GM18507 (cell line): ENCODE data around the gene SEMA5A.

Experiments used
- DNase-seq: peaks from one replicate; pipeline ENCODE4 v3.0.0; 2011; ENCODE audit warnings: low read depth; ENCODE audit not compliant: insufficient read length; ENCODE audit errors: extremely low spot score
- FAIRE-seq: peaks from 2 replicates; lab custom pipeline; 2011; peaks lifted over from hg19 to GRCh38; lab: Jason Lieb, UNC

Gene SEMA5A

GRCh38 chr5:9124071-9124470, 421.8 kb downstream of the SEMA5A start:
- no peak for FAIRE-seq
- no peak for DNase-seq

DNA sequence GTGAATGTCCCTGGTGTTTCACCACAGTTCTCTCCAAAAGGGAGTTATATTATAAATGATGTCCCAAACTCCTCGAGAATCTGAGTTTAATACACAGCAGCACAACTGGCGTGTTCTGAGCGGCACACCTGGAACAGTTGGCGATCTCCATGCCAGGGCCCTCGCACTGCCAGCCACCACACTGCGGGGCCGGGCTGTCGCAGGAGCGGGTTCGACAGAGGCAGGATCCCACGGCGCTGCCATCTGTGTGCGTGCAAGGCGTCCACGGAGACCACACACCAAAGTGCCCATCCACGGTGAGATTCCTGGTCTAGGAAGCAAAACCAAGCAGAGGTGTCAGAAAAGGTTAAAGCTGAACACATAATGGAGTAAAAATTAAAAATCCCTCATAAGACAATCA, 423.3 kb downstream of the SEMA5A start:
- FAIRE-seq = no peak
- DNase-seq = no peak

DNA sequence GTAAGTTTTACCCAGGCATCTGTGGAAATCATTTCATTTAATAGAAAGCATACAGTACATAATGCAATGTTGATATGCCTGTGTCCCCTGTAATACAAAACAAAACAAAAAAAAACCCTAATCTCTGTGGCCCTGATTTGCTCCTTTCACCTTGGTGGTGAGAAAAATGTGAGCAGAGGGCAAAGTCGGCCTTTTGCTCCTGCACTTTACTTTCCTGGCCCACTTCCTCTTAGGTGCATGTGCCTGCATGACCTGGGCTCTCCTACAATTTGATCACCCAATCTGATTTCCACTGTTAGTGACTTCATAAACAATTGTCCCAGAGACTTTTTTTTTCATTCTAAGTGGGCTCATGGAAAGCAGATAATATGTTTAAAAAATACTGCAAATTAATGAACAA, 424.3 kb downstream of the SEMA5A start:
- DNase-seq = no peak
- FAIRE-seq = no peak

DNA sequence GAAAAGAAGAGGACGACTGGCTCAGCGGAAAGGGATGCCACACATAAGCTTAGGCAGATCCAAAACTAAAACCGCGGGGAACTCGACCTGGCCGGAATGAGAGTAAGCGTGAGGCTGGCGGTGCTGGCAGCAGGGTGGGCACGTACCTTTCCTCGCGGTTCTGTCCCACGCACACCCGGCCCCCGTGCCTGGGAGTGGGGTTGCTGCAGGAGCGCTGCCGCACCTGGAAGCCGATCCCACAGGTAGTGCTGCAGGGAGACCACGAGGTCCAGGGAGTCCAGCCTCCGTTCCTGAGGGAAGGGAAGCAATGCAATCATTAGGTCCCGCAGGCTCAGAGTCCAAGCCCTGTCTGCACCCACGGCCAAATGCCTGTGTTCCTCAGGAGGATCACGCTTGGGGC, 427.0 kb downstream of the SEMA5A start:
- no peak for DNase-seq
- no peak for FAIRE-seq

GRCh38 chr5:9115093-9115492, 430.8 kb downstream of the SEMA5A start:
- DNase-seq (no peak), FAIRE-seq (no peak)

GRCh38 chr5:9112520-9113291, 433.2 kb downstream of the SEMA5A start:
- FAIRE-seq (no peak), DNase-seq (no peak)

DNA sequence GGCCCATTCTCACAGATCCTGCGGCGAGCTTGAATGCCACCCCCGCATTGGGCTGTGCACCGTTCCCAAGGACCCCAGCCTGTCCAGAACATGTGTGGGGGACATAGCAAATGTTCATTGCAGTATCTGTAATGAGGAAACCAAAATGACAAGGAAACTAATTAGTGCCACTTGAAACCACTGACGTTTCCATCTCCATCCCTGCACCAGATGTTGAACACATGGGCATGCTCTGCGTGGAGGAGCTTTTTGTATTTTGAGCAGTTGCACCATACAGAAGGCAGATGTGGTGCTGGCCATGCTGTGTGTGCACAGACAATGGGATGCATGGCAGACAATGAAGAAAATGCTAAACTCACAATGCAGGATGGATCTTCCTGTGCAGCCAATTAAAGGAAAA, 437.7 kb downstream of the SEMA5A start:
- FAIRE-seq = no peak
- DNase-seq = no peak

DNA sequence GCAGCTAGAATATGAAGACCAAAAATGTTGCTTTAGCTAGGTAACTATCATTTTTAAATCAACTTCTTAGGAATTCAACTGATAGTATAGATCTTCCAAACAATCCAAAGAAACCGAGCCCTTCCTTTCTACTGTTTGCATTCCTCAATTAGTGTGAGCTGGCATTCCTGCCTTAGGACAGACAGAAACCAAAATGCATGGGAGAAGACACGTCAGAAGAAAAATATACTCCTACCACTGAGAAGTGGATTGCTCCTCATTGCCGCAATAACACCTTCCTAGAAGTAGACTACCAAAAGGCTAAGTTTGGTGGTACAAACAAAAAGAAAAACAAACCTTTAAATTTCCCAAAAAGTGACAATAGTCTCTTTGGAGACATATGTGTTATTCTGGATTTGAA, 440.0 kb downstream of the SEMA5A start:
- no peak for FAIRE-seq

DNA sequence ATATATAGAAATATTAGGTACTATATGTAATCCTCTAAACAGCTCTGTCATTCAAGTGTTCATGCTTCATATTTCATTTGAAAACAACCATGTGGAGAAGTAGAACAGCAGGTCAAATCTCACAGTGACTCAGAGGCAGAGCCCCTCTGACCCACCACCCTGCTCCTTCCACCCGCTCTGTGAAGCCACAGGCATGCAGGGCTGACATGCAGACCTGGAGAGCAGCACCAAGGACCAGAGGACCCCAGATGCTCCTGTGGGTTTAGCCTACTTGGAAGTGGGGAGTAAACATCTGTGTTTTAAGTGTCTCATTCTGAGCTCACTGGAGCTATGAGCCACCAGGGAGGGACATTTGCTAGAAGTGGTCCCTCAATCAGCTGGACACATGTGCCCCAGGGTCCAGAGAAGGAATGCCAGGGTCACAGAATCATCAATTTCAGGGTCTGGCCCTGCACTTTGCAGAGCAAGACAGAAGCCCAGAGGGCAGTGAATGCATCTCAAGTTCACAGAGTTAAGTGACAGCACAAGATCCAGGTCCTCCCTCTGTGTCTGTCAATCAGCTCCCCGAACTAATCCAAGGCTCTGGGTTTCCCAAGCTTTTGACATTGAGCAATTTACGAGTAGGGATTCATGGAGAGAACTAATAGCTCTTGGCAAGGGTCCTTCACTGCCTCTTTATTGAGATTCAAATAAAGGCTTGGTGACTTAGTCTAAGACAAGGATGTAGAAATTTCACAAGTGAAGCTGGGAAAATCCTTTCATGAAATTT, 441.1 kb downstream of the SEMA5A start:
- FAIRE-seq = no peak
- DNase-seq = no peak

More for the DNA sequence above, 440.0 kb downstream of the SEMA5A start:
- DNase-seq = no peak

GRCh38 chr5:9103290-9103689, 442.6 kb downstream of the SEMA5A start:
- no peak for FAIRE-seq
- DNase-seq = no peak

DNA sequence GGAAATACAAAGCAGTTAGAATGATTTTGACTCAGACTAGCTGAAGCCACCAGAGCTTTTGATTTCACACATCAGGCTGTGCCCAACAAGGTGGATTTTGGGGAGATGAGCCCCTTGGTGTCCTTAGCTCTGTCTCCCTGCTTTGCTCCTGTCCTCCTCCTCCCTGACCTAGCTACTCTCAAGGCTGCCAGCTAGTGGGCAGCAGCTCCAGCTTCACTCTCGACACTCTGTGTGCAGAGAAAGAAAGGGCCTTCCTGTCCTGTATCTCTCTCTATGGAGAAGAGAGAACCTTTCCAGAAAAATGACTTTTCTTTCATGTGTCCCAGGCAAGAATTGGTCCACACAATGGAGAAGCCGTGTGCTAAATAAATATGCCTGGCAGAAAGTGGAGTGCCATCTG, 446.2 kb downstream of the SEMA5A start:
- DNase-seq (no peak), FAIRE-seq (no peak)

DNA sequence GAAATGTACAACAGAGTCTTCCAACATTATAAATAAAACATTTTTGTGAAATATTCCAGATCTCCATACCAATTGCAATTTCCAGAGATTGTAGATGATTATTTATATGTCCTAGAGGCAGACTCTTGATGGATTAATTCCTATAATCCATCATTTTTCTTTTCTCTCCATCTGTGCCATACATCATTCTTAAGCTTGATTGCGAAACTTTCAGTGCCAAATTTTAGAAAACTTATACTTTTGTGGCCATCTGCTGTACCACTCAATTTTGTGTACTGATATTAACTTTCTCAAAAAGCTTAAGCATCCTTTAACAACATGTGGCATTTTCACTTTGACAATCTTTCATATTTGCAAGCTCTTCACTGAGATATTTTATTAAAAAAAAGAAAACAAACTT, 446.9 kb downstream of the SEMA5A start:
- DNase-seq (no peak), FAIRE-seq (no peak)

- FAIRE-seq (no peak), DNase-seq (no peak)
These were observed 451.3 kb downstream of the SEMA5A start for GRCh38 chr5:9094582-9094981.

- FAIRE-seq (no peak), DNase-seq (no peak)
These were observed 453.8 kb downstream of the SEMA5A start for GRCh38 chr5:9091896-9092662.

- FAIRE-seq = no peak
- DNase-seq = no peak
These were observed 455.4 kb downstream of the SEMA5A start for GRCh38 chr5:9090381-9091026.

DNA sequence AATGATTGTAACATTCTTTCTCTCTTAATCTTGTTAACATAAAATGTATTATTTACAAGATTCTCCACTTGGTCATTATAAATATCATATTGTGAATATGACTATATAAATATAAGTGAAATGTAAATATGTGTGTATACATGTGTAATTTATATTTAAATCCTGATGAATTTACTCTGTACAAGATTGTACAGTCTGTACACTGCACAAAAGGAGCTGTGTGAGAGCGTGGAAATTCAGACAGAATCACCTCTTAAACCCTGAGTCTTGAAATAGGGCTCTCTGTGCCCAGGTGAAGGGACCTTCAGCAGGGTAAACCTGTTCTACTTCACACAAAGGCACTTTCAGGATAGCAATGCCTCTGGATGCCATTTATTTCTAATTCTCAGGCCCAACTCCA, 456.0 kb downstream of the SEMA5A start:
- DNase-seq (no peak), FAIRE-seq (no peak)

GRCh38 chr5:9082996-9083395, 462.9 kb downstream of the SEMA5A start:
- FAIRE-seq (no peak), DNase-seq (no peak)

- DNase-seq (no peak), FAIRE-seq (no peak)
These were observed 473.2 kb downstream of the SEMA5A start for GRCh38 chr5:9072701-9073100.

- FAIRE-seq (no peak), DNase-seq (no peak)
These were observed 474.4 kb downstream of the SEMA5A start for GRCh38 chr5:9071524-9071923.

- DNase-seq = no peak
- no peak for FAIRE-seq
These were observed 474.8 kb downstream of the SEMA5A start for GRCh38 chr5:9071074-9071473.
